ENCODE measurements around the gene XYLT1. TPM values are rescaled to one million over a fixed set of nuclear protein-coding genes. Genes with fewer than 3 reads are reported as not detected.

Gene XYLT1
- total RNA-seq, 1 experiment from 2014 or later: 1.7 TPM

DNA sequence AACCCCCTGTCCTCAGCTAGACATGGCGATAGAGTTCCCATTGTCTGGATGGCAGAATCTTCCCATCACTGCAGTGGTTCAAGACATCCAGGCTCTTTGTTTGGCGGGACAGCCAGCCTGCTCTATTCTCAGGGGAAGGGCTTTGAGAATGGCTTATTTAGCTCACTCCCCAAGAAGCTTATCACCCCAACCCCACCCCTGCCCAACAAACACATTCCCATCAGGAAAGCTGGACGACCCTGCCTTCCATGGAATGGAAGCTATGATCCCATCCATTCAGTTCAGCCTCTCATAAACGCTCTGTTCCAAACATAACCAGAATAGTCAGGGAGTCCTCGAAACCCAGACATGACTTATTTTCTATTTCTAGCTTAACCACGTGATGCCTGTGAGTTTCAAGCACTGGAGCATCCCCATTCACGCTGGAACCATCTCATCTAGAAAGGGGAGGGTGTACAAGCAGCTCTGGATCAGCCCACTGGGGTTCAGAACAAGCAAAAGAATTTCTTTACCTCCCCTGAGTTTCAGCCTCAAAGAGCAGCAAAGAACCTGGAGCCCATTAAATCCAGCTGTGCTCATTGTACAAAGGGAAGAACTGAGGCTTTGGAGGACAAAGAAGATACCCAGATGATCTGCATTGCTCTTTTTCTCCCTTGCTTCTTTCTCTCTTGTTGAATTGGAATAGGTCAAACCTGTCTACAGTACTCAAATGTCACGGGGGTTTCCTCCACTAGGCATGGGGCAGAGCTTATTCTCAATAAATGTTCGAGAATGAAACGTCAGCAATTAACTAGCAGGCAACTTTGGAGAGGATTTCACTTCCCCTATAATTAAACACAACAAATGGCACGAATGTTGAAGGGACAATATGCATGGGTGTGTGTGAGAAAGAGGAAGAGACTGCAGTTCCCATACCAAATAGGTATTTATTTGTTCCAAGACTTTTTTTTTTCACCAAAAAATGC, 93.1 kb downstream of the XYLT1 start:
- Histone ChIP-seq H3F3A (ENCODE audit: insufficient read depth, low read depth) (no peaks in the 10 kb centered on the region), H4K20me1 (ENCODE audit: insufficient read depth) (no peaks in the 10 kb centered on the region), H3K4me1 (replicated peaks; ENCODE audit: insufficient read depth) (no peaks in the 10 kb centered on the region), H3K4me3 (no peak overlapping the region), H2AFZ (no peak overlapping the region), H3K36me3 (ENCODE audit: low read depth) (no peaks in the 10 kb centered on the region), H3K27me3 (ENCODE audit: insufficient read depth, low read depth) (peaks cover 27% of the 10 kb centered on the region; the same call in 1 of the 2 replicates), H3K27ac (no peak overlapping the region), H3K9me3 (ENCODE audit: insufficient read depth, low read depth) (no peaks in the 10 kb centered on the region), H3K4me2 (no peak overlapping the region), H3K9me2 (ENCODE audit: insufficient read depth) (no peaks in the 10 kb centered on the region), H3K79me2 (ENCODE audit: low read depth) (no peaks in the 10 kb centered on the region)
- no TSS peak for BruUV-seq (replicated peaks)
- intact Hi-C loops (cut with micrococcal nuclease; ENCODE audit: unreplicated experiment): no loop called here
- POLR2A ChIA-PET (ENCODE audit: unreplicated experiment): no interaction called here
- CTCF ChIA-PET: no interaction called here
- no peak for DNase-seq
- no peak for TF ChIP-seq EZH2 (IDR thresholded peaks at IDR 0.05; ENCODE audit: low read depth)
- TF ChIP-seq, protein P1, sequence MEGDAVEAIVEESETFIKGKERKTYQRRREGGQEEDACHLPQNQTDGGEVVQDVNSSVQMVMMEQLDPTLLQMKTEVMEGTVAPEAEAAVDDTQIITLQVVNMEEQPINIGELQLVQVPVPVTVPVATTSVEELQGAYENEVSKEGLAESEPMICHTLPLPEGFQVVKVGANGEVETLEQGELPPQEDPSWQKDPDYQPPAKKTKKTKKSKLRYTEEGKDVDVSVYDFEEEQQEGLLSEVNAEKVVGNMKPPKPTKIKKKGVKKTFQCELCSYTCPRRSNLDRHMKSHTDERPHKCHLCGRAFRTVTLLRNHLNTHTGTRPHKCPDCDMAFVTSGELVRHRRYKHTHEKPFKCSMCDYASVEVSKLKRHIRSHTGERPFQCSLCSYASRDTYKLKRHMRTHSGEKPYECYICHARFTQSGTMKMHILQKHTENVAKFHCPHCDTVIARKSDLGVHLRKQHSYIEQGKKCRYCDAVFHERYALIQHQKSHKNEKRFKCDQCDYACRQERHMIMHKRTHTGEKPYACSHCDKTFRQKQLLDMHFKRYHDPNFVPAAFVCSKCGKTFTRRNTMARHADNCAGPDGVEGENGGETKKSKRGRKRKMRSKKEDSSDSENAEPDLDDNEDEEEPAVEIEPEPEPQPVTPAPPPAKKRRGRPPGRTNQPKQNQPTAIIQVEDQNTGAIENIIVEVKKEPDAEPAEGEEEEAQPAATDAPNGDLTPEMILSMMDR (conservative IDR thresholded peaks at IDR 0.05): no peak

DNA sequence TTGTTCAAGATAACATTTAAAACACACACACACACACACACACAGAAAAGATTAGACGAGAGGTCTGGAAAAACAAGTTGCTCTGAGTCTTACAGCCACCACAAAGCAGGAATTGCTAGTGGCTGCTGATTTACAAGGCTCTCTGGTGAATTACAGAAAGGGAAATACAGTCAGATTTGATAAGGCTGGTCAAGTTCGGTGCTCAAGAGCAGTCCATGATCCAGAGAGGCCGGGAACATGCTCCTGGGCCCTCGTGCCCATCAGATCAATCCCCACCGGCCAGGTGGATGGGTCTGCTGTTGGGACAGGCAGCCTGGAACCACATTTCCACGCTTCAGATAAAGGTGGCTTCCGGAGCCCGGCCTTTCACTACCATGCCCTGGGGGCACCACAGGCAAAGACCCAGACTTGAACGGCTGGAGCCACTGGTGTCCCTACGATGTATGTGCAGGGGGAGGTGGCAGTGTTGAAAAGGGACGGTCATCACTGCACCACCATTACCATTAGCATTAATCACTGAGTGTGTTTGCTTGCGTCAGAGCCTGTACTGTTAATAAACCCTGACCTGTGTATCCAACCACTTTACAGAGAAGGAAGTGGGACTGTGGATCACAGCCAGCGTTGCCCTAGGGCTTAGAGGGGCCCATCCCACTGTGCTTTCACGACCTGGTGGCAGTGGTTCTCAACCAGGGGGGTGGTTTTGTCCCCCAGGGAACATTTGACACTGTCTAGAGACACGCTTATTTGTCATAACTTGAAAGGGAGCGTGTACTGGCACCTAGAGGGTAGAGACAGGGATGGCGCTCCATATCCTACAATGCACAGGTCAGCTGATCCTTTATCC, 95.1 kb downstream of the XYLT1 start:
- Histone ChIP-seq H3K79me2 (ENCODE audit: low read depth) (no peaks in the 10 kb centered on the region), H4K20me1 (ENCODE audit: insufficient read depth) (no peaks in the 10 kb centered on the region), H3K9me3 (ENCODE audit: insufficient read depth, low read depth) (no peaks in the 10 kb centered on the region), H3K4me1 (replicated peaks; ENCODE audit: insufficient read depth) (no peaks in the 10 kb centered on the region), H3K27ac (no peak overlapping the region), H3K27me3 (ENCODE audit: insufficient read depth, low read depth) (peaks cover 17% of the 10 kb centered on the region; the same call in 1 of the 2 replicates), H3K36me3 (ENCODE audit: low read depth) (no peaks in the 10 kb centered on the region), H3K9me2 (ENCODE audit: insufficient read depth) (no peaks in the 10 kb centered on the region), H2AFZ (no peak overlapping the region; the same call in 1 of the 2 replicates), H3K4me2 (no peak overlapping the region), H3K4me3 (no peak overlapping the region), H3F3A (ENCODE audit: insufficient read depth, low read depth) (no peaks in the 10 kb centered on the region)
- POLR2A ChIA-PET (ENCODE audit: unreplicated experiment): no interaction called here
- CTCF ChIA-PET: no interaction called here
- TF ChIP-seq, protein P1 (conservative IDR thresholded peaks at IDR 0.05): no peak
- no peak for TF ChIP-seq EZH2 (IDR thresholded peaks at IDR 0.05; ENCODE audit: low read depth)
- intact Hi-C loops (cut with micrococcal nuclease; ENCODE audit: unreplicated experiment): no loop called here
- DNase-seq: no peak
- no TSS peak for BruUV-seq (replicated peaks)

DNA sequence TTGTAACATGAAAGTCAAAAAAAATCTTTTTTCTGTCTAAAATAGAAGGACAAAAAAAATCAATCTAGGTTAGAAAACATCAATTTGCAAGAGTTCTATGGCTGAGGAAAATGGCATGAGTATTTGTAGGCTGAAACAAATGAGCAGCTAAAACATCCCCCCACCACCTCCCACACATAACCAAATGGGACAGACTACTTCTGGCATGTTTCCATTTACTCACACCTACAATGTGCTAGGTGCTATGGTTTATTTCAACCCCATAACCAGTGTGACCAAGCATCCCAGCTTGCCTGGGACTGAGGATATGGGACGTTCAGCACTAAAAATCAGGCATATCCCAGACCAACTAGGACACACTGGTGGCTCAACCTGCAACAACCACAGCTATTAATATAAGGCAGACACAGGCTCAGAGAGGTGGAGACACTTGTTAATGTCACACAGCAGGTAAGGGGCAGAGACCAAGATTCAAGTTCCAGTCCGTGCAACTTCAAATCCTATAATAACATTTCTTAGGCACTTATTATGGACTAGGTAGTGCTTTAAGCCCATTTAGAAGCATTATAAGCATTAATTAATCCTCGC, 96.0 kb downstream of the XYLT1 start:
- H3K4me2 ChIP-seq: no peak overlapping the region
- intact Hi-C loops (cut with micrococcal nuclease; ENCODE audit: unreplicated experiment): no loop called here
- no peak overlapping the region for H3K4me3 ChIP-seq
- H3K4me1 ChIP-seq (replicated peaks; ENCODE audit: insufficient read depth): no peaks in the 10 kb centered on the region
- BruUV-seq (replicated peaks): no TSS peak
- H3K36me3 ChIP-seq (ENCODE audit: low read depth): no peaks in the 10 kb centered on the region
- no peaks in the 10 kb centered on the region for H3K79me2 ChIP-seq (ENCODE audit: low read depth)
- no peaks in the 10 kb centered on the region for H3K9me3 ChIP-seq (ENCODE audit: insufficient read depth, low read depth)
- no peaks in the 10 kb centered on the region for H3K9me2 ChIP-seq (ENCODE audit: insufficient read depth)
- H3K27ac ChIP-seq: no peak overlapping the region
- no peaks in the 10 kb centered on the region for H4K20me1 ChIP-seq (ENCODE audit: insufficient read depth)
- H3F3A ChIP-seq (ENCODE audit: insufficient read depth, low read depth): no peaks in the 10 kb centered on the region
- no peak overlapping the region for H2AFZ ChIP-seq
- ChIA-PET POLR2A (ENCODE audit: unreplicated experiment) (no interaction called here), CTCF (no interaction called here)
- DNase-seq: no peak
- no peak for TF ChIP-seq EZH2 (IDR thresholded peaks at IDR 0.05; ENCODE audit: low read depth)
- TF ChIP-seq, protein P1 (conservative IDR thresholded peaks at IDR 0.05): no peak
- H3K27me3 ChIP-seq (ENCODE audit: insufficient read depth, low read depth): peaks cover 17% of the 10 kb centered on the region; the same call in 1 of the 2 replicates

All from PC-9 (cell line).